Prostate gland (tissue), 2 donors: ENCODE results near the gene FAM193A. TPM values are rescaled to one million over a fixed set of nuclear protein-coding genes. Genes with fewer than 3 reads are reported as not detected.

ENCODE experiments used
- DNase-seq: peaks from one replicate; pipeline ENCODE4 v3.0.0-alpha.2; 2019; ENCODE audit warnings: low spot score
- H3K27ac ChIP-seq, 2 donors: fragments of 200-600 bp; sonication (generic); 2 replicates each; pipeline ENCODE4 v1.5.1; 2017 to 2019
- H3K27me3 ChIP-seq: fragments of 200-600 bp; sonication (generic); replicated peaks from 2 replicates; pipeline ENCODE4 v1.5.1; 2019; ENCODE audit not compliant: insufficient read depth
- H3K36me3 ChIP-seq, 2 donors: fragments of 200-600 bp; sonication (generic); 1 replicate in 1 of 2; 2 replicates in 1 of 2; pipeline versions ENCODE4 v1.5.1 to v1.8.1; 2017 to 2019
- H3K4me1 ChIP-seq: fragments of 200-600 bp; sonication (generic); replicated peaks from 2 replicates; pipeline ENCODE4 v1.5.1; 2019
- H3K4me3 ChIP-seq, 2 donors: fragments of 200-600 bp; sonication (generic); 2 replicates each; pipeline ENCODE4 v1.5.1; 2017 to 2019
- H3K9me3 ChIP-seq: fragments of 200-600 bp; sonication (generic); 2 replicates; pipeline ENCODE4 v1.5.1; 2017
- POLR2A ChIP-seq: fragments of 450-650 bp; IDR thresholded peaks from one replicate; pipeline ENCODE4 v1.6.1; 2016; ENCODE audit warnings: antibody characterized with exemption, mild to moderate bottlenecking
- POLR2AphosphoS5 ChIP-seq: sonication (generic); formaldehyde crosslinking; IDR thresholded peaks from one replicate; pipeline ENCODE4 v1.6.1; 2017; ENCODE audit warnings: antibody characterized with exemption
- WGBS: methylation state at CpG from one replicate; pipeline ENCODE4 v1.1.5; 2018; 5-methylcytosine and 5-hydroxymethylcytosine counted together
- intact Hi-C: fragments of 100-400 bp; cut with DNase I; formaldehyde crosslinking; loops from one replicate; pipeline ENCODE4 v1.14.2; 2022
- total RNA-seq, 2 donors: library from RNA; depleted of rRNA; stranded (reverse); fragments of >200 nt; gene quantifications; one replicate each; pipeline ENCODE4 v1.1.0, GENCODE V29; 2016
- TF ChIP-seq, protein P1 (sequence below), 4 experiments: fragments of 200-600 bp in 2 of 4; fragments of 450-650 bp in 2 of 4; sonication (generic) in 2 of 4; IDR thresholded peaks; 1 replicate in 3 of 4; 2 replicates in 1 of 4; pipeline ENCODE4 v1.5.1; 2016 to 2019; ENCODE audit warnings: antibody characterized with exemption in 4 of 4, mild to moderate bottlenecking in 2 of 4, moderate library complexity in 2 of 4

The FAM193A gene
- total RNA-seq, 2 donors from 2014 or later, result 24.1 to 53.1 TPM

DNA sequence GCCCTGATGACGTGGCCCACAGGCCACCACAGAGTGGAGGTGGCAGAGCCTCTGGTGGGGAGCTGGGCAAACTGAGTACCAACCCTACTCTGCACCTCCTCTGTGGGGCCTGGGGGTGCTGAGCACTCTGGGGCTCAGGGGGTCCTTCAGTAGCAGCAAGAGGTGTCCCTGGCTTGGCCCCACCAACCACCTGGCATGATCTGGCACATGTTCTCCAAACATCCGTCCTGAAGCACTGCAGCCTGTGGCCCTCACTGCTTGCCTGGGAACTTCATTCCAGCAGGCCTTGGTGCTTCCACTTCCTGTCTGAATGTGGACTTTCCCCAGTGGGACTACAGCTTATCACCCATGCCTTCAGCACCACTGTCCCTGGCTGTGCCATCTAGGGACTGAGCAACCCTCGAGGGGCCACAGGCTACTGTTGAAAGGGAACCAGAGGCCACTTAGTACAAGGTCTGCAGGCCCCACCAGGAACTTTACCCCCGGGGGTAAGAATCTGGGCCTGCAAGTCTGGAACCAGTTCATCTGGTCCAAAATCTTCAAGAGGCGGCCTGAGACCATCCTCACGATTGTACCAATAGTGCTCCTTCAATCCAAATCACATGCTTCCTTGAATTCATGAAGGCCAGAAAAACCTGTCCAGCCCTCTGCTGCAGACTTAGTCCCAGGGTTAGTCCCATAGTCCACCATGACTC lies 206.5 kb downstream of the FAM193A start:
- WGBS, result 71% methylated on average over 6 of the region's 6 CpGs
- Histone ChIP-seq H3K9me3 (no peaks in the 10 kb centered on the region), H3K4me3 (no peak overlapping the region), H3K27me3 (no peaks in the 10 kb centered on the region), H3K4me1 (peaks cover 5% of the 10 kb centered on the region), H3K36me3 (peaks cover 5 to 8% of the 10 kb centered on the region in 2 donors), H3K27ac (no peak overlapping the region)
- intact Hi-C loops, result no loop called here
- TF ChIP-seq POLR2AphosphoS5, result no peak
- no peak for TF ChIP-seq POLR2A
- TF ChIP-seq, protein P1, sequence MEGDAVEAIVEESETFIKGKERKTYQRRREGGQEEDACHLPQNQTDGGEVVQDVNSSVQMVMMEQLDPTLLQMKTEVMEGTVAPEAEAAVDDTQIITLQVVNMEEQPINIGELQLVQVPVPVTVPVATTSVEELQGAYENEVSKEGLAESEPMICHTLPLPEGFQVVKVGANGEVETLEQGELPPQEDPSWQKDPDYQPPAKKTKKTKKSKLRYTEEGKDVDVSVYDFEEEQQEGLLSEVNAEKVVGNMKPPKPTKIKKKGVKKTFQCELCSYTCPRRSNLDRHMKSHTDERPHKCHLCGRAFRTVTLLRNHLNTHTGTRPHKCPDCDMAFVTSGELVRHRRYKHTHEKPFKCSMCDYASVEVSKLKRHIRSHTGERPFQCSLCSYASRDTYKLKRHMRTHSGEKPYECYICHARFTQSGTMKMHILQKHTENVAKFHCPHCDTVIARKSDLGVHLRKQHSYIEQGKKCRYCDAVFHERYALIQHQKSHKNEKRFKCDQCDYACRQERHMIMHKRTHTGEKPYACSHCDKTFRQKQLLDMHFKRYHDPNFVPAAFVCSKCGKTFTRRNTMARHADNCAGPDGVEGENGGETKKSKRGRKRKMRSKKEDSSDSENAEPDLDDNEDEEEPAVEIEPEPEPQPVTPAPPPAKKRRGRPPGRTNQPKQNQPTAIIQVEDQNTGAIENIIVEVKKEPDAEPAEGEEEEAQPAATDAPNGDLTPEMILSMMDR (IDR thresholded peaks at IDR 0.05), result no peak
- DNase-seq, result no peak

DNA sequence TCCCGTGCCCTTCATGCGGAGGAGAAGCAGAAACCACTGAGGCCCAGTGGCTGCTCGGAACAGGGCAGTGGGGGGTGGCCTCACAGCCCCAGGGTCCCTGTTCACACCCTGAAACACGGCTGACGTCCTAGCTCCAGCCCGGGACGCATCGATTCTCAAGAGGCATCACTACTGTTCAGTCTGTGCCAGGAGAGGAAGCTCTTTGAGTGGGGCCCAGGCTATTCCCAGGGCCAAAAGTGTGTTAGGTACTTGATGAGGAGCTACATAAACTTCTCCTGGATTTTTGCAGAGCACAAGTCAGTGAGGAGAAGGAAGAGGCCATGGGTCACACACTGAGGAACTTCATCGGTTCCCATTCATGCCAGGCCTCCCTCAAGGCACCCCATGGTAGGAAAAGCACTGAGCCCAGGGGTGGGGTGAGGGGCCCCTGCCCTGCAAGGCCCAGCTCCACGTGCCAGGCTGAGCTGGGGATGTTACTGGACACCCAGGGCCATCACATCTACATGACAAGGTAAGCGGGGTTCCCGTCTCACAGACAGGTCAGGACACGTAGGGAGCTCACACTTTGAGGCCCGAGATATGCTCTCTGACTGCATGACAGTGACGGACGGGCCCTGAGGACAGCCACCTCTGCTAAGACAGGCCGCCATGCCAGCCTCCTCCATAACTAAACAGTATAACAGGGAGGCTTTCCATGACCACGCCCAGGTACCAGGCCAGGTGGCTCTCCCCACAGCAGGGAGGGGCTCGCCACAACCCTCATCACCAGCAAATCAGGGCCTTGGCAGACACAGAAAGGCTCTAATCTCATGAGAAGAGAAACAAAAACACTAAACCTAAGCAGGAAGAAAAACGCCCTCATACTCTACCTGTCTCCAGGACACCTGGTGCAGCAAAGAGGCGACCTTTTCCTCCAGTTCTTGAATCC lies 207.3 kb downstream of the FAM193A start:
- DNase-seq, result no peak
- H3K4me1 ChIP-seq, result peaks cover 5% of the 10 kb centered on the region
- TF ChIP-seq POLR2AphosphoS5 (no peak), POLR2A (no peak)
- TF ChIP-seq, protein P1 (IDR thresholded peaks at IDR 0.05), result no peak
- H3K36me3 ChIP-seq, result peaks cover 5 to 8% of the 10 kb centered on the region in 2 donors
- no peaks in the 10 kb centered on the region for H3K27me3 ChIP-seq
- no peaks in the 10 kb centered on the region for H3K9me3 ChIP-seq
- 78% methylated on average over 21 of the region's 21 CpGs for WGBS
- intact Hi-C loops, result no loop called here
- no peak overlapping the region for H3K27ac ChIP-seq
- no peak overlapping the region for H3K4me3 ChIP-seq

DNA sequence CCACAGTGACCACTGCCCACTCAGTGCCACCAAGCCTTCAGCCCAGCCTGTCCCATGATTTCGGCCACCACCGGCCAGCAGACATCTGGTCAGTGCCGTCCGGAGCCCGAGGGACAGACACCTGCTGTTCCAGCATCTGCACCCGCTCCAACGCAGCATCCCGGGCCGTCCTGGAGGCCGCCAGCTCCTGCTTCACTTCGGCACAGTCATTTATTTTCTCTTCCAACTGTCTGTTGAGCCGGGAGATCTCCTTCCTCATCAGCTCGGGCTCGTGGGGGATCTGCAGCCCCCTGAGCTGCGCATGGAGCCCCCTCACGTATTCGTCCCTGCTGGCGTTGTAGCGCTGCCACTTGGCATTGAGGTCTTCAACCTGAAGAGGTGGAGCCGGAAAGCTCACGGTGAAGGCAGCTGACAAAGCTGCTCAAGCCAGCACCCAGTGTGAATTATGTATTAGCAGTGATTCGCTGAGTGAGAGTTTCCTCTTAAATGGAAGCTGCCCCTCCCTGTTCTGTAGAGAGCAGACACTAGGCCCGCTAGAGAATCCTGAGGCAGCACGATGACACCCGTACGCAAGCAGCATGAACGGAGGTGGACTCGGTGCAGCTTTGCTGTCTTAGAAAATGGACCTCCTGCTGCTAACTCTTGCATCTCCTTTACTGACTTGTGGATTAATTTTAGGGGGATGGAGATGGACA lies 208.3 kb downstream of the FAM193A start:
- H3K27ac ChIP-seq, result no peak overlapping the region
- intact Hi-C loops, result no loop called here
- no peak for DNase-seq

GRCh38 chr4:2745516-2745915 lies 209.1 kb downstream of the FAM193A start:
- Histone ChIP-seq H3K27ac (no peak overlapping the region), H3K27me3 (no peaks in the 10 kb centered on the region), H3K4me3 (no peak overlapping the region), H3K4me1 (peaks cover 5% of the 10 kb centered on the region), H3K36me3 (peaks cover 5 to 8% of the 10 kb centered on the region in 2 donors), H3K9me3 (no peaks in the 10 kb centered on the region)
- DNase-seq, result no peak
- WGBS, result 83% methylated on average over 5 of the region's 5 CpGs
- intact Hi-C loops, result no loop called here
- TF ChIP-seq POLR2A, result no peak
- no peak for TF ChIP-seq POLR2AphosphoS5
- TF ChIP-seq, protein P1 (IDR thresholded peaks at IDR 0.05), result no peak

More for the DNA sequence above, 208.3 kb downstream of the FAM193A start:
- peaks cover 5% of the 10 kb centered on the region for H3K4me1 ChIP-seq
- no peak overlapping the region for H3K4me3 ChIP-seq
- no peaks in the 10 kb centered on the region for H3K9me3 ChIP-seq
- no peaks in the 10 kb centered on the region for H3K27me3 ChIP-seq
- 92% methylated on average over 28 of the region's 28 CpGs for WGBS
- TF ChIP-seq POLR2A (no peak), POLR2AphosphoS5 (no peak)
- TF ChIP-seq, protein P1 (IDR thresholded peaks at IDR 0.05), result no peak
- peaks cover 5 to 8% of the 10 kb centered on the region in 2 donors for H3K36me3 ChIP-seq
